ENCODE data around the gene NR6A1. TPM values are rescaled to one million over a fixed set of nuclear protein-coding genes. Genes with fewer than 3 reads are reported as not detected.

The NR6A1 gene
- total RNA-seq, 2 donors from 2014 or later: 0.71 to 4.6 TPM

- ATAC-seq (ENCODE audit: insufficient number of reproducible peaks, low FRiP score, low read depth): no peak
- Histone ChIP-seq H3K27me3 (replicated peaks; ENCODE audit: insufficient read depth) (no peaks in the 10 kb centered on the region), H3K4me1 (ENCODE audit: control insufficient read depth in 1 of 2, low read depth in 2 of 2) (no peaks in the 10 kb centered on the region), H3K36me3 (no peaks in the 10 kb centered on the region), H3K27ac (no peak overlapping the region), H3K9me3 (no peaks in the 10 kb centered on the region), H3K4me3 (no peak overlapping the region)
- no peak for TF ChIP-seq CTCF (IDR thresholded peaks at IDR 0.05)
- DNase-seq (ENCODE audit: low spot score): no peak
Measured at GRCh38 chr9:124696101-124696500, 75.0 kb downstream of the NR6A1 start.

GRCh38 chr9:124695280-124695890, 75.7 kb downstream of the NR6A1 start:
- TF ChIP-seq CTCF (IDR thresholded peaks at IDR 0.05): no peak
- H3K4me1 ChIP-seq (ENCODE audit: control insufficient read depth in 1 of 2, low read depth in 2 of 2): no peaks in the 10 kb centered on the region
- no peak for DNase-seq (ENCODE audit: low spot score)
- no peak for ATAC-seq (ENCODE audit: insufficient number of reproducible peaks, low FRiP score, low read depth)
- H3K27me3 ChIP-seq (replicated peaks; ENCODE audit: insufficient read depth): no peaks in the 10 kb centered on the region
- H3K9me3 ChIP-seq: no peaks in the 10 kb centered on the region
- H3K4me3 ChIP-seq: no peak overlapping the region
- no peaks in the 10 kb centered on the region for H3K36me3 ChIP-seq
- no peak overlapping the region for H3K27ac ChIP-seq

- no peak overlapping the region for H3K27ac ChIP-seq
Measured at GRCh38 chr9:124694414-124695279, 76.5 kb downstream of the NR6A1 start.

GRCh38 chr9:124693403-124693802, 77.7 kb downstream of the NR6A1 start:
- Histone ChIP-seq H3K27me3 (replicated peaks; ENCODE audit: insufficient read depth) (no peaks in the 10 kb centered on the region), H3K36me3 (no peaks in the 10 kb centered on the region), H3K4me1 (ENCODE audit: control insufficient read depth in 1 of 2, low read depth in 2 of 2) (no peaks in the 10 kb centered on the region), H3K9me3 (no peaks in the 10 kb centered on the region), H3K4me3 (no peak overlapping the region), H3K27ac (no peak overlapping the region)
- DNase-seq (ENCODE audit: low spot score): no peak
- no peak for ATAC-seq (ENCODE audit: insufficient number of reproducible peaks, low FRiP score, low read depth)
- TF ChIP-seq CTCF (IDR thresholded peaks at IDR 0.05): no peak

More at GRCh38 chr9:124694414-124695279, 76.5 kb downstream of the NR6A1 start:
- Histone ChIP-seq H3K36me3 (no peaks in the 10 kb centered on the region), H3K4me3 (no peak overlapping the region), H3K27me3 (replicated peaks; ENCODE audit: insufficient read depth) (no peaks in the 10 kb centered on the region), H3K4me1 (ENCODE audit: control insufficient read depth in 1 of 2, low read depth in 2 of 2) (no peaks in the 10 kb centered on the region), H3K9me3 (no peaks in the 10 kb centered on the region)
- DNase-seq (ENCODE audit: low spot score) (no peak), ATAC-seq (ENCODE audit: insufficient number of reproducible peaks, low FRiP score, low read depth) (no peak)
- TF ChIP-seq CTCF (IDR thresholded peaks at IDR 0.05): no peak

- no peak overlapping the region for H3K4me3 ChIP-seq
- DNase-seq (ENCODE audit: low spot score) (no peak), ATAC-seq (ENCODE audit: insufficient number of reproducible peaks, low FRiP score, low read depth) (no peak)
- H3K9me3 ChIP-seq: no peaks in the 10 kb centered on the region
- peaks cover 0 to 12% of the 10 kb centered on the region in 2 donors for H3K4me1 ChIP-seq (ENCODE audit: control insufficient read depth in 1 of 2, low read depth in 2 of 2)
- no peak for TF ChIP-seq CTCF (IDR thresholded peaks at IDR 0.05)
- no peaks in the 10 kb centered on the region for H3K36me3 ChIP-seq
- H3K27me3 ChIP-seq (replicated peaks; ENCODE audit: insufficient read depth): no peaks in the 10 kb centered on the region
- no peak overlapping the region for H3K27ac ChIP-seq
Measured at GRCh38 chr9:124688238-124688904, 82.7 kb downstream of the NR6A1 start.

Measured in thoracic aorta (tissue), 2 donors.